CD14-positive monocyte (primary cell): ENCODE data around the gene XPR1. TPM values are rescaled to one million over a fixed set of nuclear protein-coding genes. Genes with fewer than 3 reads are reported as not detected.

Experiments
- DNase-seq, 3 donors: peaks; one replicate each; pipeline ENCODE4 v3.0.0-alpha.2; 2011 to 2022
- H2AFZ ChIP-seq: 2 replicates; pipeline ENCODE4 v1.6.0; 2012; ENCODE audit warnings: mild to moderate bottlenecking, low read depth, low read length, inconsistent platforms; ENCODE audit not compliant: insufficient read depth, poor library complexity, severe bottlenecking
- H3K27ac ChIP-seq, 2 donors: 1 replicate in 1 of 2; 2 replicates in 1 of 2; pipeline ENCODE4 v1.5.1; 2012 to 2013; ENCODE audit warnings: low read length in 2 of 2, control low read depth in 1 of 2, inconsistent platforms in 1 of 2, low read depth in 1 of 2, mild to moderate bottlenecking in 1 of 2
- H3K27me3 ChIP-seq, 2 donors: one replicate each; pipeline versions ENCODE4 v1.6.0 to v1.6.1; 2011 to 2013; ENCODE audit warnings: low read length in 2 of 2; ENCODE audit not compliant: control insufficient read depth in 2 of 2, insufficient read depth in 2 of 2
- H3K36me3 ChIP-seq, 2 donors: replicated peaks in 1 of 2; 1 replicate in 1 of 2; 2 replicates in 1 of 2; pipeline versions ENCODE4 v1.5.1 to v1.6.1; 2012 to 2013; ENCODE audit warnings: low read length in 2 of 2, control low read depth in 1 of 2, inconsistent platforms in 1 of 2, mild to moderate bottlenecking in 1 of 2; ENCODE audit not compliant: insufficient read depth in 2 of 2, control insufficient read depth in 1 of 2
- H3K4me1 ChIP-seq, 2 donors: 1 replicate in 1 of 2; 2 replicates in 1 of 2; pipeline versions ENCODE4 v1.5.1 to v1.6.1; 2012 to 2013; ENCODE audit warnings: low read length in 2 of 2, control low read depth in 1 of 2, inconsistent platforms in 1 of 2, mild to moderate bottlenecking in 1 of 2, moderate library complexity in 1 of 2; ENCODE audit not compliant: insufficient read depth in 2 of 2, control insufficient read depth in 1 of 2
- H3K4me2 ChIP-seq: replicated peaks from 2 replicates; pipeline ENCODE3; 2012; ENCODE audit warnings: low read length, moderate library complexity, mild to moderate bottlenecking; ENCODE audit not compliant: poor library complexity, severe bottlenecking; ENCODE audit errors: extremely low read depth
- H3K4me3 ChIP-seq, 3 experiments: fragments of 200-600 bp in 1 of 3; sonication (generic) in 1 of 3; replicated peaks in 1 of 3; 1 replicate in 2 of 3; 2 replicates in 1 of 3; pipeline ENCODE4 v1.5.1; 2011 to 2013; ENCODE audit warnings: low read length in 3 of 3, mild to moderate bottlenecking in 3 of 3, control low read depth in 2 of 3, low read depth in 2 of 3, inconsistent platforms in 1 of 3, moderate library complexity in 1 of 3
- H3K79me2 ChIP-seq: 2 replicates; pipeline ENCODE4 v1.6.0; 2012; ENCODE audit warnings: mild to moderate bottlenecking, control low read depth, inconsistent platforms, low read length, moderate library complexity; ENCODE audit not compliant: insufficient read depth
- H3K9ac ChIP-seq: 2 replicates; pipeline ENCODE4 v1.6.0; 2017; ENCODE audit warnings: low read length, mild to moderate bottlenecking; ENCODE audit not compliant: insufficient read depth, poor library complexity, severe bottlenecking
- H3K9me3 ChIP-seq, 2 donors: replicated peaks in 1 of 2; 1 replicate in 1 of 2; 2 replicates in 1 of 2; pipeline versions ENCODE4 v1.5.1 to v1.6.1; 2012 to 2013; ENCODE audit warnings: low read length in 2 of 2, control low read depth in 1 of 2; ENCODE audit not compliant: control insufficient read depth in 1 of 2, insufficient read depth in 1 of 2
- H4K20me1 ChIP-seq: 2 replicates; pipeline ENCODE4 v1.6.0; 2012; ENCODE audit warnings: mild to moderate bottlenecking, low read length, control low read depth, moderate library complexity; ENCODE audit not compliant: insufficient read depth
- H3K27ac Mint-ChIP-seq, 7 donors: one replicate each; pipeline ENCODE4 v1.8.0; 2020; ENCODE audit warnings: mild to moderate bottlenecking in 7 of 7, mixed read lengths in 7 of 7, moderate library complexity in 6 of 7, inconsistent platforms in 2 of 7
- H3K27me3 Mint-ChIP-seq, 3 donors: one replicate each; pipeline ENCODE4 v1.8.0; 2021 to 2022; ENCODE audit warnings: low read depth in 3 of 3, mild to moderate bottlenecking in 3 of 3, mixed read lengths in 3 of 3, moderate library complexity in 3 of 3, inconsistent platforms in 1 of 3
- H3K36me3 Mint-ChIP-seq, 2 donors: one replicate each; pipeline ENCODE4 v1.8.0; 2020; ENCODE audit warnings: mixed read lengths in 2 of 2, inconsistent platforms in 1 of 2, mild to moderate bottlenecking in 1 of 2
- H3K4me1 Mint-ChIP-seq: one replicate; pipeline ENCODE4 v1.8.0; 2020; ENCODE audit warnings: mild to moderate bottlenecking, mixed read lengths
- H3K4me3 Mint-ChIP-seq, 2 donors: one replicate each; pipeline ENCODE4 v1.8.0; 2020; ENCODE audit warnings: mild to moderate bottlenecking in 2 of 2, mixed read lengths in 2 of 2, moderate library complexity in 1 of 2
- H3K9me3 Mint-ChIP-seq, 7 donors: one replicate each; pipeline ENCODE4 v1.8.0; 2020 to 2022; ENCODE audit warnings: mixed read lengths in 7 of 7, mild to moderate bottlenecking in 6 of 7, moderate library complexity in 6 of 7, inconsistent platforms in 2 of 7
- WGBS: methylation state at CpG from one replicate; pipeline ENCODE4 v1.1.5; 2013; ENCODE audit warnings: missing lambda C conversion rate; ENCODE audit not compliant: insufficient coverage; 5-methylcytosine and 5-hydroxymethylcytosine counted together
- intact Hi-C, 2 donors: fragments of 100-400 bp; cut with micrococcal nuclease; formaldehyde crosslinking; loops; one replicate each; pipeline versions ENCODE4 v1.15.0 to v1.15.1; 2023
- polyA plus RNA-seq, 3 donors: library from polyadenylated mRNA; depleted of rRNA in 1 of 3; unstranded in 2 of 3; stranded (reverse) in 1 of 3; fragments of 300-500 nt in 2 of 3; fragments of >200 nt in 1 of 3; fragmentation: Illumina TruSeq in 2 of 3; gene quantifications; 1 replicate in 2 of 3; 2 replicates in 1 of 3; pipeline ENCODE4 v1.2.3, GENCODE V29; 2012 to 2021
- TF ChIP-seq, protein P1 (sequence below): fragments of 200-600 bp; IDR thresholded peaks from one replicate; pipeline ENCODE4 v1.8.0; 2022; ENCODE audit warnings: antibody characterized with exemption, mild to moderate bottlenecking

The XPR1 gene
- polyA plus RNA-seq, 3 donors, result 4.7 to 12.5 (median 8.7) TPM

DNA sequence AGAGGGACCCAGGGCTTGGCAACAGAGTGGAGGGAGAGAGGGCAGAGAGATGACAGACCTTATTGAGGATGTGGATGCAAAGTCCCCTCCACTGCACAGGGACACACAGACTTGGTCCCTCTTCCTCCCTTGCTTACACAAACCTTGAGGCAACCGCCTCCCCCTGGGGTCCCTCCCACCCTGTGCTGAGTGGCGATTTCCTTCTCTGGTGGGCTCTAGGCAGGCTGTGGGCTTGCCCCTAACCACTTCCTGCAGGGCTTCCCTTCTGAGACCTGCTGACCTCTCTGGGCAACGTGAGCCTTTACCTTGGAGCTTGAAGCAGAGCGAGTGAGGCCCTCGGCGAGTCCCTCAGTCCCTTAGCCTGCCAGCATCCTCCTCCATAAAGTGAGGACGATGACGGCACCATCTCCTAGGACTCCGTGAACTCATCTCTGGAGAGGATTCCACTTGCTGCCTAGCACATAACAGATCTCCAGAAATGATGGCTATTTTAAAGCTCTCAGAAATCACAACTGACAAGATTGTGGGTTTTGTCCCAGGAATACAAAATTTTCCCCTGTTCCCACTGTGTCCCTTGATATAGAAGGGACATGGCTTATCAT lies 305.9 kb downstream of the XPR1 start:
- Mint-ChIP-seq H3K4me3 (no peak overlapping the region), H3K4me1 (peaks cover 25% of the 10 kb centered on the region), H3K27me3 (peaks cover 12 to 26% (median 20%) of the 10 kb centered on the region in 3 donors), H3K36me3 (no peaks in the 10 kb centered on the region), H3K9me3 (no peaks in the 10 kb centered on the region), H3K27ac (peak overlapping the region in 2 of 7 donors; percentile 26 to 60)
- Histone ChIP-seq H3K4me1 (peaks cover 10 to 11% of the 10 kb centered on the region in 2 donors), H3K79me2 (no peaks in the 10 kb centered on the region), H3K9ac (no peak overlapping the region), H3K36me3 (no peaks in the 10 kb centered on the region), H3K9me3 (no peaks in the 10 kb centered on the region), H2AFZ (no peak overlapping the region), H3K27me3 (no peaks in the 10 kb centered on the region), H3K27ac (no peak overlapping the region), H4K20me1 (no peaks in the 10 kb centered on the region), H3K4me3 (no peak overlapping the region), H3K4me2 (no peak overlapping the region)
- 36% methylated on average over 8 of the region's 9 CpGs for WGBS
- TF ChIP-seq, protein P1, sequence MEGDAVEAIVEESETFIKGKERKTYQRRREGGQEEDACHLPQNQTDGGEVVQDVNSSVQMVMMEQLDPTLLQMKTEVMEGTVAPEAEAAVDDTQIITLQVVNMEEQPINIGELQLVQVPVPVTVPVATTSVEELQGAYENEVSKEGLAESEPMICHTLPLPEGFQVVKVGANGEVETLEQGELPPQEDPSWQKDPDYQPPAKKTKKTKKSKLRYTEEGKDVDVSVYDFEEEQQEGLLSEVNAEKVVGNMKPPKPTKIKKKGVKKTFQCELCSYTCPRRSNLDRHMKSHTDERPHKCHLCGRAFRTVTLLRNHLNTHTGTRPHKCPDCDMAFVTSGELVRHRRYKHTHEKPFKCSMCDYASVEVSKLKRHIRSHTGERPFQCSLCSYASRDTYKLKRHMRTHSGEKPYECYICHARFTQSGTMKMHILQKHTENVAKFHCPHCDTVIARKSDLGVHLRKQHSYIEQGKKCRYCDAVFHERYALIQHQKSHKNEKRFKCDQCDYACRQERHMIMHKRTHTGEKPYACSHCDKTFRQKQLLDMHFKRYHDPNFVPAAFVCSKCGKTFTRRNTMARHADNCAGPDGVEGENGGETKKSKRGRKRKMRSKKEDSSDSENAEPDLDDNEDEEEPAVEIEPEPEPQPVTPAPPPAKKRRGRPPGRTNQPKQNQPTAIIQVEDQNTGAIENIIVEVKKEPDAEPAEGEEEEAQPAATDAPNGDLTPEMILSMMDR, result no peak
- DNase-seq, result no peak
- intact Hi-C loops, result no loop called here

DNA sequence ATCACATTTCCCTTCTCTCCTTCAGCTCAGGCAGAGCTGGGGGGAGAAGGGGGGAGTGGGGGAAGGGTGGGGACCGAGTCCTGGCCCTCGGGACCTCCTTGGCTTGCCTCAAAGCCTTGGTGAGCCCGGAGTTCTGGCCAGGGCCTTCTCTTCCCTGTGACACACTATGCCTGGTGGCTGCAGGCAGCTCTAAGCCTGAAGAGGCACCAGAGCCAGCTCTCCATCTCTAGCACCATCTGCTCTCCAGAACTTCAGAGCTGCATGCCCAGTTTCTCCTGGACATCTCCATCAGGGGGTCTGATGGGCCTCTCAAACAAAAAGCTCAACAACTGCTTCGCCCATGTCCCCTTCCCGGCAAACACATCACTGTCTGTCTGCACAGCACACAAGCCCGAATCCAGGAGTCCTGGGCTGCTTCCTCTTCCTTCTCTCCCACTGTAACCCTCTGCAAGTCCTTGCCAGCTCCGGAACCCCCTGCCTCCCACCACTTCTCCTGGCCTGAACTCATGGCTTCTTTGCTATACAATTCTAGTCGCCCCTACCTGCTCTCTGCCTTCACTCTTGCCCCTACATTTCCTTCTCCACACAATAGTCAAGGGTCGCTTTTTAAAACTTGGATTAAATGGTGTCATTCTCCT lies 307.4 kb downstream of the XPR1 start:
- no peak overlapping the region for H3K27ac Mint-ChIP-seq
- H3K36me3 Mint-ChIP-seq, result peaks cover 0 to 2% of the 10 kb centered on the region in 2 donors
- WGBS, result 82% methylated on average over 8 of the region's 9 CpGs

More for the DNA sequence above, 307.4 kb downstream of the XPR1 start:
- H4K20me1 ChIP-seq, result no peaks in the 10 kb centered on the region
- no peaks in the 10 kb centered on the region for H3K79me2 ChIP-seq
- DNase-seq, result no peak
- no peaks in the 10 kb centered on the region for H3K9me3 ChIP-seq
- peaks cover 12 to 22% (median 19%) of the 10 kb centered on the region in 3 donors for H3K27me3 Mint-ChIP-seq
- no peak overlapping the region for H3K9ac ChIP-seq
- no peaks in the 10 kb centered on the region for H3K27me3 ChIP-seq
- H3K36me3 ChIP-seq, result no peaks in the 10 kb centered on the region
- H3K4me3 Mint-ChIP-seq, result no peak overlapping the region
- no peak overlapping the region for H3K4me3 ChIP-seq
- H3K4me1 Mint-ChIP-seq, result peaks cover 17% of the 10 kb centered on the region
- peaks cover 9 to 11% of the 10 kb centered on the region in 2 donors for H3K4me1 ChIP-seq
- no peaks in the 10 kb centered on the region for H3K9me3 Mint-ChIP-seq
- H2AFZ ChIP-seq, result no peak overlapping the region
- TF ChIP-seq, protein P1, result no peak
- H3K4me2 ChIP-seq, result no peak overlapping the region
- intact Hi-C loops, result no loop called here
- no peak overlapping the region for H3K27ac ChIP-seq
